GM19043 (cell line): ENCODE data around the gene GJA1.

ENCODE experiments used
- ATAC-seq: cut with Tn5 transposase; IDR thresholded peaks from one replicate; pipeline ENCODE4 v1.9.1; 2021; ENCODE audit warnings: low read depth; ENCODE audit not compliant: unreplicated experiment

Gene GJA1

GRCh38 chr6:121482004-121482693 is 46.7 kb downstream of the GJA1 start:
- no peak for ATAC-seq

DNA sequence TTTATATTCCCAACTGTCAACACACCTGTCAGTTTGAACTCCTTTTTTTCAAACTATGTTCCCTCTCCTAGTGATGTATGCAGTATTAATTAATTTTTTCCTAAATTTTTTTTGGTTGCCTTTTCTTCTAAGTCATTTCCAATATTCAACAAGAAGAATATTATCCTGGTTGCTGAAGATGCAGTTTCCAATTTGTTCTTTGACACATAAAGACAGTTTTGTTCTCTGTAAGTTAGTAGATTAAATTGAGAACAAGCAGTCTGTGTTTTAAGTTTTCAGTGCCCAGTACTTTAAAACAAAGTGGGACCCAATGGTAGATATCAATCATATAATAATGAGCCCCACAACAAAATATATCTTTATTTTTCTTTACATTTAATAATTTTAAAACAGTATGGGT is 47.3 kb downstream of the GJA1 start:
- ATAC-seq, result no peak

GRCh38 chr6:121485359-121485811 is 49.9 kb downstream of the GJA1 start:
- no peak for ATAC-seq

DNA sequence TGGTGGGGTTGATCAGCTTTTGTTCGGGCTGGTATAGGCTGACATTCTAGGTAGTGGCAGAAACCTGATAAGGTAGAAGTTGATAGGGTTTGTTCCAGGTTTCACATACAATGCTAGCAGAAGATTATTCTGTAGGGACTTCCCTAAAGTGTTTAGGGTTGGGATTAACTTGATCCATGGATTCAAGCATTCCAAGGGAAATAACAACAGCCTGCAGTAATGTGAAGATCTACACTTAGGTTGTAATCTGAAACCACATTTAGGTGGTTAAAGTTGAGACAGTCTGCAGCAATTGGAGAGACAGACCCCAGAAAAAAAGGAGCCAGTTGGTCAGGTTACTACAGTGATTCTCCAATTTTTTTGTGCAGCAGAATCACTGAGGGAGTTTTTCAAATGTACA is 56.1 kb downstream of the GJA1 start:
- ATAC-seq, result no peak

DNA sequence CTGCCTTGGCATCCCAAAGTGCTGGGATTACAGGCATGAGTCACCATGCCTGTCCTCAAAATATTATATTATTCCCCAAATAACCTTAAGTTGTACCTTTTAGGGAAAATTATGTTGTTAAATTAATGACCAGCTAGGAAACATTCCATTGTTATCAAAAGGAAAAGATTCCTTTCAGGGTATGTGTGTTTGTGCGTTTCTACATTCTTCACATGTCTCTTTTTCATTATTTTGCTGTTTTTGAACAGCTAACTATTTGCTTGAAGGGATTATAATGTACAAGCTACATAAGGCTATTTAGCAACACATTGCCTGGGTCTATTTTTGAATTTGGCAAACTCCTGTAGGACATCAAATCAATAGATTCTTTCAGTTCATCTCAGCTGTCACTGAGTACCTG is 57.1 kb downstream of the GJA1 start:
- ATAC-seq, result no peak

GRCh38 chr6:121497970-121498375 is 62.5 kb downstream of the GJA1 start:
- ATAC-seq, result no peak

GRCh38 chr6:121498481-121499276 is 63.2 kb downstream of the GJA1 start:
- ATAC-seq, result no peak
